Astrocyte (in vitro differentiated cells and primary cell): Measurements from ENCODE around the gene FYCO1. TPM values are rescaled to one million over a fixed set of nuclear protein-coding genes. Genes with fewer than 3 reads are reported as not detected.

Experiments
- DNase-seq: peaks from one replicate; pipeline ENCODE4 v3.0.0-alpha.2; 2010; ENCODE audit warnings: low read depth
- FAIRE-seq: peaks from 2 replicates; lab custom pipeline; 2011; peaks lifted over from hg19 to GRCh38; lab: Jason Lieb, UNC
- H2AFZ ChIP-seq: 2 replicates; pipeline ENCODE4 v1.6.0; 2012; ENCODE audit warnings: low read depth, low read length, inconsistent platforms
- H3K27ac ChIP-seq: 2 replicates; pipeline ENCODE4 v1.5.1; 2011; ENCODE audit warnings: low read depth, low read length, inconsistent platforms
- H3K27me3 ChIP-seq: 2 replicates; pipeline ENCODE4 v1.6.0; 2011; ENCODE audit warnings: low read length, inconsistent platforms; ENCODE audit not compliant: insufficient read depth
- H3K36me3 ChIP-seq: 2 replicates; pipeline ENCODE4 v1.5.1; 2011; ENCODE audit warnings: low read length, inconsistent platforms; ENCODE audit not compliant: insufficient read depth
- H3K4me1 ChIP-seq: 2 replicates; pipeline ENCODE4 v1.5.1; 2011; ENCODE audit warnings: low read length, inconsistent platforms; ENCODE audit not compliant: insufficient read depth
- H3K4me2 ChIP-seq: 2 replicates; pipeline ENCODE4 v1.6.0; 2012; ENCODE audit warnings: low read length, inconsistent platforms
- H3K4me3 ChIP-seq: 2 replicates; pipeline ENCODE4 v1.5.1; 2011; ENCODE audit warnings: low read depth, mild to moderate bottlenecking, low read length, inconsistent platforms; ENCODE audit not compliant: insufficient read depth
- H3K79me2 ChIP-seq: 2 replicates; pipeline ENCODE4 v1.6.0; 2012; ENCODE audit warnings: mild to moderate bottlenecking, low read length, inconsistent platforms; ENCODE audit not compliant: insufficient read depth
- H3K9ac ChIP-seq: 2 replicates; pipeline ENCODE4 v1.6.0; 2012; ENCODE audit warnings: mild to moderate bottlenecking, low read length, inconsistent platforms
- H3K9me3 ChIP-seq: 2 replicates; pipeline ENCODE4 v1.5.1; 2012; ENCODE audit warnings: low read depth, mild to moderate bottlenecking, low read length, inconsistent platforms; ENCODE audit not compliant: insufficient read depth
- H4K20me1 ChIP-seq: 2 replicates; pipeline ENCODE4 v1.6.0; 2012; ENCODE audit warnings: low read length, inconsistent platforms; ENCODE audit not compliant: insufficient read depth
- H3K27ac Mint-ChIP-seq: one replicate; pipeline ENCODE4 v1.8.0; 2021; ENCODE audit warnings: mild to moderate bottlenecking, mixed read lengths; ENCODE audit not compliant: unreplicated experiment
- H3K27me3 Mint-ChIP-seq: one replicate; pipeline ENCODE4 v1.8.0; 2021; ENCODE audit warnings: low read depth, mixed read lengths; ENCODE audit not compliant: unreplicated experiment
- H3K36me3 Mint-ChIP-seq: one replicate; pipeline ENCODE4 v1.8.0; 2021; ENCODE audit warnings: low read depth, mixed read lengths; ENCODE audit not compliant: unreplicated experiment
- H3K4me1 Mint-ChIP-seq: one replicate; pipeline ENCODE4 v1.8.0; 2021; ENCODE audit warnings: low read depth, mixed read lengths; ENCODE audit not compliant: unreplicated experiment
- H3K4me3 Mint-ChIP-seq: one replicate; pipeline ENCODE4 v1.8.0; 2021; ENCODE audit warnings: mild to moderate bottlenecking, moderate library complexity, mixed read lengths; ENCODE audit not compliant: unreplicated experiment
- H3K9me3 Mint-ChIP-seq: one replicate; pipeline ENCODE4 v1.8.0; 2021; ENCODE audit warnings: mild to moderate bottlenecking, mixed read lengths; ENCODE audit not compliant: unreplicated experiment
- EZH2 ChIP-seq: IDR thresholded peaks from 2 replicates; pipeline ENCODE4 v1.6.1; 2012; ENCODE audit warnings: mild to moderate bottlenecking, low read length, inconsistent platforms; ENCODE audit not compliant: insufficient read depth
- total RNA-seq: library from RNA; stranded (reverse); gene quantifications from 2 replicates; pipeline ENCODE4 v1.2.1, GENCODE V29; 2021
- TF ChIP-seq, protein P1 (sequence below): IDR thresholded peaks from 2 replicates; pipeline ENCODE4 v1.5.1; 2011; ENCODE audit warnings: low read depth, mild to moderate bottlenecking, inconsistent platforms, low read length, moderate library complexity; ENCODE audit not compliant: insufficient read depth

The FYCO1 gene
- total RNA-seq, 1 donor from 2014 or later: 19.7 TPM

DNA sequence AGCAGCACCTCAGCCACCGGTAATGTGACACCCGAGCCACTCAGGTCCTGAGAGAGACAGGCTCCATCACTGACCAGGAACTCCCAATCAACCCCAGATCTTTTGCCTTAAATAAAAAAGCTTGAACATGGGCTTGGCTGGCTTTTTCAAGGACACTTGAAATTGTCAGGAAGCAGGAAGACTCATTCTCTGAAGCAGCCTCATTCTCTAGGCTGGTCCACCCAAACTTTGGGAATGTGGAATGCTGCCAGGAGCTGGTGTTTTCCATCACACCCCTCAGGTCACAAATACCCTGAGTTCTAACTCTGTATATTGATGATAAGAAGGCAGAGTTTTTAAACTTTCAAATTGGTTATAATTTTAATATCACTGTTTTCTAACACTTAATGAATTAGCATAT is 35.3 kb downstream of the FYCO1 start:
- FAIRE-seq: no peak

GRCh38 chr3:45959201-45959600 is 36.4 kb downstream of the FYCO1 start:
- no peak for FAIRE-seq
- Mint-ChIP-seq H3K36me3 (peaks cover 47% of the 10 kb centered on the region), H3K27me3 (no peaks in the 10 kb centered on the region)

More for the DNA sequence above, 35.3 kb downstream of the FYCO1 start:
- Histone ChIP-seq H3K9me3 (no peaks in the 10 kb centered on the region), H2AFZ (no peak overlapping the region), H4K20me1 (no peaks in the 10 kb centered on the region), H3K36me3 (peaks cover 25% of the 10 kb centered on the region), H3K79me2 (no peaks in the 10 kb centered on the region), H3K9ac (no peak overlapping the region), H3K4me2 (no peak overlapping the region), H3K27me3 (no peaks in the 10 kb centered on the region), H3K4me3 (no peak overlapping the region), H3K4me1 (peaks cover 4% of the 10 kb centered on the region), H3K27ac (no peak overlapping the region)
- H3K4me1 Mint-ChIP-seq: peaks cover 5% of the 10 kb centered on the region
- H3K36me3 Mint-ChIP-seq: peaks cover 45% of the 10 kb centered on the region
- no peak overlapping the region for H3K4me3 Mint-ChIP-seq
- TF ChIP-seq, protein P1, sequence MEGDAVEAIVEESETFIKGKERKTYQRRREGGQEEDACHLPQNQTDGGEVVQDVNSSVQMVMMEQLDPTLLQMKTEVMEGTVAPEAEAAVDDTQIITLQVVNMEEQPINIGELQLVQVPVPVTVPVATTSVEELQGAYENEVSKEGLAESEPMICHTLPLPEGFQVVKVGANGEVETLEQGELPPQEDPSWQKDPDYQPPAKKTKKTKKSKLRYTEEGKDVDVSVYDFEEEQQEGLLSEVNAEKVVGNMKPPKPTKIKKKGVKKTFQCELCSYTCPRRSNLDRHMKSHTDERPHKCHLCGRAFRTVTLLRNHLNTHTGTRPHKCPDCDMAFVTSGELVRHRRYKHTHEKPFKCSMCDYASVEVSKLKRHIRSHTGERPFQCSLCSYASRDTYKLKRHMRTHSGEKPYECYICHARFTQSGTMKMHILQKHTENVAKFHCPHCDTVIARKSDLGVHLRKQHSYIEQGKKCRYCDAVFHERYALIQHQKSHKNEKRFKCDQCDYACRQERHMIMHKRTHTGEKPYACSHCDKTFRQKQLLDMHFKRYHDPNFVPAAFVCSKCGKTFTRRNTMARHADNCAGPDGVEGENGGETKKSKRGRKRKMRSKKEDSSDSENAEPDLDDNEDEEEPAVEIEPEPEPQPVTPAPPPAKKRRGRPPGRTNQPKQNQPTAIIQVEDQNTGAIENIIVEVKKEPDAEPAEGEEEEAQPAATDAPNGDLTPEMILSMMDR: no peak
- TF ChIP-seq EZH2: no peak
- H3K9me3 Mint-ChIP-seq: peaks cover 3% of the 10 kb centered on the region
- no peak overlapping the region for H3K27ac Mint-ChIP-seq
- H3K27me3 Mint-ChIP-seq: no peaks in the 10 kb centered on the region
- DNase-seq: peak; percentile 10

DNA sequence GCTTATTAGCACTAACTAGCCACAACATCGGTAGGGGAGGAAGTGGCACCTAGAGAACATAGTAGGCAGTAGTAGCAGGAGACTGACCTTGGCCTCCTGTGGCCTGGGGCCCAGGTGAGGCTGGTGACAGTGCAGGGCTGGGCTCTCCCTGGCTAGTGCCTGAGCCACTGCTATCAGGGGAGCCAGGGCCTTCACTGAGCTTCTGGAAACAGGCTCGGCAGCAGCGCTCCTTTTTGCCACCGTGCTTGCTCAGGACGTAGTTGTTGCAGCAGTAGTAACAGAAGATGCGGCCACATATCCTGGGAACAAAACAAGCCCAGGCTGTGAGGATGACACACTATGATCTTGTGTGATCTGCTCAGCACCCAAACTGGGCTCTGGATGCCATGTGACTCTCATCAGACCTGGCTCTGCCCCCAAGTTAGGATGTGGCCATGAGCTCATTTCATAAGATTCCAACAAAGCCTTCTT is 37.3 kb downstream of the FYCO1 start:
- H3K9me3 ChIP-seq: no peaks in the 10 kb centered on the region
- H3K79me2 ChIP-seq: no peaks in the 10 kb centered on the region
- Mint-ChIP-seq H3K9me3 (peaks cover 3% of the 10 kb centered on the region), H3K4me3 (no peak overlapping the region), H3K27ac (no peak overlapping the region), H3K4me1 (peaks cover 5% of the 10 kb centered on the region), H3K27me3 (no peaks in the 10 kb centered on the region), H3K36me3 (peaks cover 45% of the 10 kb centered on the region)
- H3K27ac ChIP-seq: no peak overlapping the region
- peaks cover 4% of the 10 kb centered on the region for H3K4me1 ChIP-seq
- no peak overlapping the region for H2AFZ ChIP-seq
- peaks cover 26% of the 10 kb centered on the region for H3K36me3 ChIP-seq
- TF ChIP-seq, protein P1: no peak
- TF ChIP-seq EZH2: no peak
- DNase-seq (peak; percentile 33), FAIRE-seq (peak; percentile 70)
- no peak overlapping the region for H3K9ac ChIP-seq
- H4K20me1 ChIP-seq: no peaks in the 10 kb centered on the region
- no peak overlapping the region for H3K4me3 ChIP-seq
- H3K4me2 ChIP-seq: no peak overlapping the region
- no peaks in the 10 kb centered on the region for H3K27me3 ChIP-seq

More at GRCh38 chr3:45959201-45959600, 36.4 kb downstream of the FYCO1 start:
- Histone ChIP-seq H3K4me1 (peaks cover 4% of the 10 kb centered on the region), H3K27me3 (no peaks in the 10 kb centered on the region), H4K20me1 (no peaks in the 10 kb centered on the region), H3K36me3 (peaks cover 28% of the 10 kb centered on the region), H3K9ac (no peak overlapping the region), H3K79me2 (no peaks in the 10 kb centered on the region), H3K4me3 (no peak overlapping the region), H3K4me2 (no peak overlapping the region), H2AFZ (no peak overlapping the region), H3K27ac (no peak overlapping the region), H3K9me3 (no peaks in the 10 kb centered on the region)
- DNase-seq: no peak
- no peak overlapping the region for H3K27ac Mint-ChIP-seq
- TF ChIP-seq, protein P1: no peak
- no peak for TF ChIP-seq EZH2
- H3K4me1 Mint-ChIP-seq: peaks cover 5% of the 10 kb centered on the region
- peaks cover 3% of the 10 kb centered on the region for H3K9me3 Mint-ChIP-seq
- no peak overlapping the region for H3K4me3 Mint-ChIP-seq
